Endothelial cell of umbilical vein (primary cell): ENCODE results near the gene MOCOS. TPM values are rescaled to one million over a fixed set of nuclear protein-coding genes. Genes with fewer than 3 reads are reported as not detected.

Experiments used
- BruUV-seq: library from RNA; stranded (reverse); fragments of 400-500 nt; replicated peaks from 2 replicates; lab custom pipeline; 2021; lab: Mats Ljungman, UMichigan
- CTCF ChIA-PET: fragments of 300-600, 350-600 bp; sonication (Branson Sonifier 250); formaldehyde crosslinking; loops from one replicate; lab custom pipeline; 2021; ENCODE audit warnings: antibody characterized with exemption, inconsistent platforms; lab: Charles Lee
- POLR2A ChIA-PET: fragments of 300-600, 350-600 bp; sonication (Branson Sonifier 250); formaldehyde crosslinking; loops from one replicate; lab custom pipeline; 2021; ENCODE audit warnings: antibody characterized with exemption, inconsistent platforms; lab: Charles Lee
- DNase-seq: peaks from one replicate; pipeline ENCODE4 v3.0.0-alpha.2; 2011; ENCODE audit warnings: low read depth, low spot score
- FAIRE-seq: peaks from 2 replicates; lab custom pipeline; 2011; peaks lifted over from hg19 to GRCh38; lab: Jason Lieb, UNC
- H2AFZ ChIP-seq: 2 replicates; pipeline ENCODE4 v1.6.0; 2012; ENCODE audit warnings: low read depth, low read length, control low read depth, inconsistent platforms
- H3K27ac ChIP-seq: 2 replicates; pipeline ENCODE4 v1.5.1; 2011; ENCODE audit warnings: low read depth, mild to moderate bottlenecking, control low read depth, low read length, moderate library complexity; ENCODE audit not compliant: insufficient read depth
- H3K27me3 ChIP-seq, 2 experiments: 2 replicates each; pipeline versions ENCODE4 v1.6.0 to v1.6.1; 2011; ENCODE audit warnings: low read length in 2 of 2, mixed read lengths in 1 of 2; ENCODE audit not compliant: control insufficient read depth in 2 of 2, insufficient read depth in 2 of 2
- H3K36me3 ChIP-seq, 2 experiments: 2 replicates in 1 of 2; 3 replicates in 1 of 2; pipeline ENCODE4 v1.5.1; 2011; ENCODE audit warnings: low read length in 2 of 2, mild to moderate bottlenecking in 1 of 2, moderate library complexity in 1 of 2; ENCODE audit not compliant: control insufficient read depth in 2 of 2, insufficient read depth in 2 of 2; ENCODE audit errors: extremely low read depth in 1 of 2
- H3K4me1 ChIP-seq: 3 replicates; pipeline ENCODE4 v1.5.1; 2011; ENCODE audit warnings: mild to moderate bottlenecking, low read length; ENCODE audit not compliant: control insufficient read depth, insufficient read depth; ENCODE audit errors: extremely low read depth
- H3K4me2 ChIP-seq: 2 replicates; pipeline ENCODE4 v1.6.1; 2011; ENCODE audit warnings: low read length, control low read depth, mixed read lengths; ENCODE audit not compliant: insufficient read depth
- H3K4me3 ChIP-seq, 3 experiments: fragments of 200-600 bp in 1 of 3; sonication (generic), shearing (Covaris generic) in 1 of 3; replicated peaks in 1 of 3; 2 replicates each; pipeline ENCODE4 v1.5.1; 2011 to 2016; ENCODE audit warnings: control low read depth in 3 of 3, low read length in 3 of 3, mild to moderate bottlenecking in 2 of 3, inconsistent platforms in 1 of 3, low read depth in 1 of 3, moderate library complexity in 1 of 3; ENCODE audit not compliant: insufficient read depth in 1 of 3
- H3K79me2 ChIP-seq: 2 replicates; pipeline ENCODE4 v1.6.0; 2012; ENCODE audit warnings: low read length, inconsistent platforms; ENCODE audit not compliant: control insufficient read depth, insufficient read depth
- H3K9ac ChIP-seq: replicated peaks from 2 replicates; pipeline ENCODE3; 2011; ENCODE audit warnings: low read length, control low read depth; ENCODE audit not compliant: insufficient read depth; ENCODE audit errors: extremely low read depth
- H3K9me1 ChIP-seq: replicated peaks from 3 replicates; pipeline ENCODE4 v1.6.0; 2011; ENCODE audit warnings: mild to moderate bottlenecking, low read length; ENCODE audit not compliant: control insufficient read depth, insufficient read depth; ENCODE audit errors: extremely low read depth
- H3K9me3 ChIP-seq: replicated peaks from 2 replicates; pipeline ENCODE4 v1.5.1; 2012; ENCODE audit warnings: low read length, inconsistent platforms; ENCODE audit not compliant: control insufficient read depth, insufficient read depth
- H4K20me1 ChIP-seq: replicated peaks from 2 replicates; pipeline ENCODE3; 2011; ENCODE audit warnings: mild to moderate bottlenecking, low read length; ENCODE audit not compliant: control insufficient read depth, insufficient read depth; ENCODE audit errors: extremely low read depth
- EZH2 ChIP-seq: IDR thresholded peaks from 2 replicates; pipeline ENCODE4 v1.6.1; 2012; ENCODE audit warnings: borderline replicate concordance, low read depth, mild to moderate bottlenecking, moderate library complexity, low read length, inconsistent platforms; ENCODE audit not compliant: severe bottlenecking
- FOS ChIP-seq: IDR thresholded peaks from 2 replicates; pipeline ENCODE4 v1.6.1; 2011; ENCODE audit warnings: mild to moderate bottlenecking, low read length, moderate library complexity, borderline replicate concordance; ENCODE audit not compliant: insufficient read depth
- GATA2 ChIP-seq: IDR thresholded peaks from 2 replicates; pipeline ENCODE4 v1.7.0; 2011; ENCODE audit warnings: low read depth, mild to moderate bottlenecking, moderate library complexity, mixed read lengths, low read length; ENCODE audit not compliant: insufficient read length, insufficient read depth
- JUN ChIP-seq: IDR thresholded peaks from 2 replicates; pipeline ENCODE4 v1.6.1; 2011; ENCODE audit warnings: borderline replicate concordance, low read depth; ENCODE audit not compliant: insufficient read length, insufficient read depth
- MYC ChIP-seq: IDR thresholded peaks from one replicate; pipeline ENCODE4 v1.6.1; 2011; ENCODE audit warnings: mild to moderate bottlenecking, low read depth, low read length
- POLR2A ChIP-seq: IDR thresholded peaks from 2 replicates; pipeline ENCODE4 v1.6.1; 2012; ENCODE audit warnings: low read depth, mild to moderate bottlenecking, control low read depth, low read length
- POLR2AphosphoS5 ChIP-seq: IDR thresholded peaks from 2 replicates; pipeline ENCODE4 v1.6.1; 2012; ENCODE audit warnings: low read depth, mild to moderate bottlenecking, control low read depth, low read length, moderate library complexity; ENCODE audit not compliant: insufficient read depth
- dilution Hi-C: fragments of 300-500 bp; cut with MboI; formaldehyde crosslinking; loops from one replicate; pipeline ENCODE4 v1.15.0; 2019; ENCODE audit warnings: low sequenced_read_pairs; ENCODE audit not compliant: extremely low pct_ligation_motif_present
- intact Hi-C: fragments of 100-400 bp; cut with micrococcal nuclease; formaldehyde crosslinking; loops from one replicate; pipeline ENCODE4 v1.10.0; 2022
- polyA plus RNA-seq, 4 experiments: library from polyadenylated mRNA; depleted of rRNA in 3 of 4; stranded (reverse) in 3 of 4; unstranded in 1 of 4; fragments of >200 nt; gene quantifications; 2 replicates each; pipeline versions ENCODE4 v1.2.1 to v1.2.3, GENCODE V29; 2011 to 2012; ENCODE audit warnings: missing spikeins in 1 of 4
- total RNA-seq: library from RNA; stranded (reverse); gene quantifications from 2 replicates; pipeline ENCODE4 v1.2.3, GENCODE V29; 2021
- TF ChIP-seq, protein P1 (sequence below): IDR thresholded peaks from 2 replicates; pipeline ENCODE4 v1.6.1; 2011; ENCODE audit not compliant: insufficient read depth, insufficient read length
- TF ChIP-seq, protein P2 (sequence below), 2 donors: IDR thresholded peaks; 1 replicate in 1 of 2; 2 replicates in 1 of 2; pipeline ENCODE4 v1.5.1; 2011; ENCODE audit warnings: low read length in 2 of 2, mild to moderate bottlenecking in 2 of 2, moderate library complexity in 2 of 2, control low read depth in 1 of 2, inconsistent platforms in 1 of 2, low read depth in 1 of 2; ENCODE audit not compliant: insufficient read depth in 1 of 2; ENCODE audit errors: extremely low read depth in 1 of 2

Gene MOCOS
- total and polyA plus RNA-seq, 2 donors (not counting 3 experiments of a cell fraction or from before 2014, with no cell fraction given): 0.18 to 0.88 TPM

DNA sequence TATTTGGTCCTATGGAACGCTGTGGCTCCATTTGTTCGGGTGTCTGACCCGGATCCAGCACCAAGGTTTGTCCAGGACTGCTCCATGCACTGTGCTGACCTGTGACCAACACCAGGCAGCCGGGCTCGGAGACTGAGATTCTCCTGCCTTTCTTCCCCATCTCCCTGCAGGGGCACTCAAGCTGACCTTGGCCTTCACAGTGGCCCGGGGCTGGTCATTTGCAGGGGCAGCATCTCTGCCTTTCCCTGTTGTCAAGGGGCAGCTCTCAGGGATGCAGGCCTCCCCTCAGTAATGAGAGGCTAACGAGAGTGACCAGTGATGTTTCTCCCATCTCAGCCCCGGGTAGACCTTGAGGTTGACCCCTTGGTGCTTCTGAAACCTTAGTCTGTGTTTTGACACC lies 27.5 kb downstream of the MOCOS start:
- dilution Hi-C loops: no loop called here

More for the DNA sequence above, 27.5 kb downstream of the MOCOS start:
- CTCF ChIA-PET: no interaction called here
- no peak for FAIRE-seq
- Histone ChIP-seq H3K4me2 (no peak overlapping the region), H4K20me1 (no peaks in the 10 kb centered on the region), H3K9me1 (no peaks in the 10 kb centered on the region), H3K4me1 (no peaks in the 10 kb centered on the region), H3K4me3 (no peak overlapping the region), H3K27me3 (no peaks in the 10 kb centered on the region), H3K9ac (no peak overlapping the region), H2AFZ (no peak overlapping the region), H3K36me3 (no peaks in the 10 kb centered on the region), H3K9me3 (no peaks in the 10 kb centered on the region), H3K79me2 (no peaks in the 10 kb centered on the region), H3K27ac (no peak overlapping the region)
- no TSS peak for BruUV-seq
- POLR2A ChIA-PET: no interaction called here
- no peak for DNase-seq
- TF ChIP-seq POLR2A (no peak), EZH2 (no peak), POLR2AphosphoS5 (no peak), FOS (no peak), MYC (no peak), JUN (no peak), GATA2 (no peak)
- TF ChIP-seq, protein P1, sequence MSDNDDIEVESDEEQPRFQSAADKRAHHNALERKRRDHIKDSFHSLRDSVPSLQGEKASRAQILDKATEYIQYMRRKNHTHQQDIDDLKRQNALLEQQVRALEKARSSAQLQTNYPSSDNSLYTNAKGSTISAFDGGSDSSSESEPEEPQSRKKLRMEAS: no peak
- TF ChIP-seq, protein P2, sequence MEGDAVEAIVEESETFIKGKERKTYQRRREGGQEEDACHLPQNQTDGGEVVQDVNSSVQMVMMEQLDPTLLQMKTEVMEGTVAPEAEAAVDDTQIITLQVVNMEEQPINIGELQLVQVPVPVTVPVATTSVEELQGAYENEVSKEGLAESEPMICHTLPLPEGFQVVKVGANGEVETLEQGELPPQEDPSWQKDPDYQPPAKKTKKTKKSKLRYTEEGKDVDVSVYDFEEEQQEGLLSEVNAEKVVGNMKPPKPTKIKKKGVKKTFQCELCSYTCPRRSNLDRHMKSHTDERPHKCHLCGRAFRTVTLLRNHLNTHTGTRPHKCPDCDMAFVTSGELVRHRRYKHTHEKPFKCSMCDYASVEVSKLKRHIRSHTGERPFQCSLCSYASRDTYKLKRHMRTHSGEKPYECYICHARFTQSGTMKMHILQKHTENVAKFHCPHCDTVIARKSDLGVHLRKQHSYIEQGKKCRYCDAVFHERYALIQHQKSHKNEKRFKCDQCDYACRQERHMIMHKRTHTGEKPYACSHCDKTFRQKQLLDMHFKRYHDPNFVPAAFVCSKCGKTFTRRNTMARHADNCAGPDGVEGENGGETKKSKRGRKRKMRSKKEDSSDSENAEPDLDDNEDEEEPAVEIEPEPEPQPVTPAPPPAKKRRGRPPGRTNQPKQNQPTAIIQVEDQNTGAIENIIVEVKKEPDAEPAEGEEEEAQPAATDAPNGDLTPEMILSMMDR (IDR thresholded peaks at IDR 0.05; ENCODE audit: extremely low read depth in 1 of 2, insufficient read depth in 1 of 2, low read depth in 1 of 2, low read length in 2 of 2): no peak
- intact Hi-C loops: no loop called here
